Gastrocnemius medialis (tissue), 4 donors: ENCODE results near the gene CD300C. TPM values are rescaled to one million over a fixed set of nuclear protein-coding genes. Genes with fewer than 3 reads are reported as not detected.

Experiments used
- ATAC-seq, 2 donors: fragments of 150-250 bp; one replicate each; pipeline ENCODE4 v1.9.1; 2016
- DNase-seq, 2 donors: peaks; one replicate each; pipeline ENCODE4 v3.0.0-alpha.2; 2019
- H3K27ac ChIP-seq, 4 donors: fragments of 200-600 bp; sonication (generic); 1 replicate in 1 of 4; 2 replicates in 3 of 4; pipeline ENCODE4 v1.5.1; 2016 to 2018; ENCODE audit warnings: mild to moderate bottlenecking in 2 of 4, moderate library complexity in 1 of 4
- H3K27me3 ChIP-seq, 3 donors: fragments of 200-600 bp; sonication (generic) in 2 of 3; 1 replicate in 1 of 3; 2 replicates in 2 of 3; pipeline versions ENCODE4 v1.5.1 to v1.6.0; 2016 to 2019; ENCODE audit warnings: mild to moderate bottlenecking in 1 of 3, moderate library complexity in 1 of 3
- H3K36me3 ChIP-seq, 2 donors: fragments of 200-600 bp; sonication (generic) in 1 of 2; one replicate each; pipeline ENCODE4 v1.5.1; 2017 to 2018
- H3K4me1 ChIP-seq, 2 donors: fragments of 200-600 bp; sonication (generic) in 1 of 2; one replicate each; pipeline ENCODE4 v1.5.1; 2016 to 2017; ENCODE audit warnings: mild to moderate bottlenecking in 2 of 2
- H3K4me3 ChIP-seq, 4 donors: fragments of 200-600 bp; sonication (generic) in 3 of 4; 1 replicate in 1 of 4; 2 replicates in 3 of 4; pipeline ENCODE4 v1.5.1; 2016 to 2019; ENCODE audit warnings: mild to moderate bottlenecking in 2 of 4
- H3K9me3 ChIP-seq, 3 donors: fragments of 200-600 bp; sonication (generic) in 2 of 3; 1 replicate in 1 of 3; 2 replicates in 2 of 3; pipeline ENCODE4 v1.5.1; 2016 to 2019
- CTCF ChIP-seq, 5 experiments: fragments of 450-650 bp in 3 of 5; fragments of 200-600 bp in 2 of 5; sonication (generic) in 2 of 5; IDR thresholded peaks in 4 of 5; conservative IDR thresholded peaks in 1 of 5; 1 replicate in 4 of 5; 2 replicates in 1 of 5; pipeline ENCODE4 v1.5.1; 2016 to 2019; ENCODE audit warnings: antibody characterized with exemption in 5 of 5, mild to moderate bottlenecking in 3 of 5, moderate library complexity in 3 of 5
- POLR2A ChIP-seq, 2 donors: fragments of 450-650 bp; IDR thresholded peaks; one replicate each; pipeline ENCODE4 v1.6.1; 2017; ENCODE audit warnings: antibody characterized with exemption in 2 of 2, mild to moderate bottlenecking in 2 of 2, moderate library complexity in 2 of 2
- in situ Hi-C, 4 donors: fragments of 200-750 bp; cut with MboI; loops; one replicate each; pipeline versions ENCODE4 v1.15.0 to v1.8.0; 2017; ENCODE audit warnings: low sequenced_read_pairs in 4 of 4
- intact Hi-C: fragments of 100-400 bp; cut with DNase I; formaldehyde crosslinking; loops from one replicate; pipeline ENCODE4 v1.15.1; 2023; ENCODE audit warnings: low total_unique reads
- total RNA-seq, 4 donors: library from RNA; depleted of rRNA; stranded (reverse); fragments of >200 nt; gene quantifications; one replicate each; pipeline versions ENCODE4 v1.1.0 to v1.2.3, GENCODE V29; 2016

Gene CD300C
- total RNA-seq, 4 donors from 2014 or later = 0.16 TPM; not detected in 3

- TF ChIP-seq CTCF (IDR thresholded peaks at IDR 0.05 in 4 of 5, conservative IDR thresholded peaks at IDR 0.05 in 1 of 5) = no peak
- TF ChIP-seq POLR2A (IDR thresholded peaks at IDR 0.05) = no peak
- Histone ChIP-seq H3K27ac (no peak overlapping the region), H3K36me3 (no peaks in the 10 kb centered on the region), H3K4me3 (no peak overlapping the region), H3K9me3 (no peaks in the 10 kb centered on the region), H3K4me1 (no peaks in the 10 kb centered on the region), H3K27me3 (no peaks in the 10 kb centered on the region)
- intact Hi-C loops (no loop called here), in situ Hi-C loops (no loop called here)
- DNase-seq (no peak), ATAC-seq (no peak)
Observed at GRCh38 chr17:74555427-74555940, 9.6 kb upstream of the CD300C start.

- Histone ChIP-seq H3K4me1 (no peaks in the 10 kb centered on the region), H3K4me3 (no peak overlapping the region), H3K9me3 (no peaks in the 10 kb centered on the region), H3K27me3 (peaks cover 0 to 3% (median 0%) of the 10 kb centered on the region in 3 donors), H3K27ac (no peak overlapping the region), H3K36me3 (no peaks in the 10 kb centered on the region)
- ATAC-seq (no peak), DNase-seq (no peak)
- in situ Hi-C loops = no loop called here
- intact Hi-C loops = no loop called here
- no peak for TF ChIP-seq CTCF (IDR thresholded peaks at IDR 0.05 in 4 of 5, conservative IDR thresholded peaks at IDR 0.05 in 1 of 5)
- no peak for TF ChIP-seq POLR2A (IDR thresholded peaks at IDR 0.05)
Observed at GRCh38 chr17:74554909-74555308, 9.0 kb upstream of the CD300C start.

- Histone ChIP-seq H3K4me3 (no peak overlapping the region), H3K9me3 (no peaks in the 10 kb centered on the region), H3K36me3 (no peaks in the 10 kb centered on the region), H3K27ac (no peak overlapping the region), H3K4me1 (no peaks in the 10 kb centered on the region), H3K27me3 (peaks cover 0 to 4% (median 3%) of the 10 kb centered on the region in 3 donors)
- in situ Hi-C loops (no loop called here), intact Hi-C loops (no loop called here)
- TF ChIP-seq CTCF (IDR thresholded peaks at IDR 0.05 in 4 of 5, conservative IDR thresholded peaks at IDR 0.05 in 1 of 5) = no peak
- TF ChIP-seq POLR2A (IDR thresholded peaks at IDR 0.05) = no peak
- DNase-seq = no peak
- ATAC-seq = no peak
Observed at GRCh38 chr17:74552037-74552436, 6.1 kb upstream of the CD300C start.

GRCh38 chr17:74550602-74551001 is 4.7 kb upstream of the CD300C start:
- no peak for TF ChIP-seq POLR2A (IDR thresholded peaks at IDR 0.05)
- TF ChIP-seq CTCF (IDR thresholded peaks at IDR 0.05 in 4 of 5, conservative IDR thresholded peaks at IDR 0.05 in 1 of 5) = no peak
- H3K27me3 ChIP-seq = peaks cover 0 to 4% (median 3%) of the 10 kb centered on the region in 3 donors
- no peak overlapping the region for H3K27ac ChIP-seq
- DNase-seq (no peak), ATAC-seq (no peak)
- in situ Hi-C loops = no loop called here
- H3K4me3 ChIP-seq = no peak overlapping the region
- H3K4me1 ChIP-seq = no peaks in the 10 kb centered on the region
- no peaks in the 10 kb centered on the region for H3K36me3 ChIP-seq
- intact Hi-C loops = no loop called here
- no peaks in the 10 kb centered on the region for H3K9me3 ChIP-seq

GRCh38 chr17:74549343-74549742 is 3.4 kb upstream of the CD300C start:
- Histone ChIP-seq H3K9me3 (no peaks in the 10 kb centered on the region), H3K27ac (no peak overlapping the region), H3K36me3 (no peaks in the 10 kb centered on the region), H3K4me1 (no peaks in the 10 kb centered on the region), H3K4me3 (no peak overlapping the region), H3K27me3 (peaks cover 0 to 4% (median 3%) of the 10 kb centered on the region in 3 donors)
- intact Hi-C loops = no loop called here
- in situ Hi-C loops = no loop called here
- ATAC-seq = no peak
- no peak for DNase-seq
- no peak for TF ChIP-seq CTCF (IDR thresholded peaks at IDR 0.05 in 4 of 5, conservative IDR thresholded peaks at IDR 0.05 in 1 of 5)
- no peak for TF ChIP-seq POLR2A (IDR thresholded peaks at IDR 0.05)
